HUES64 (cell line): ENCODE measurements around the gene ZNF19.

Experiments
- H3K27ac ChIP-seq: 2 replicates; pipeline ENCODE4 v1.7.0; 2013; ENCODE audit warnings: low read depth, low read length, inconsistent platforms
- H3K27me3 ChIP-seq: 2 replicates; pipeline ENCODE4 v1.6.1; 2013; ENCODE audit warnings: mild to moderate bottlenecking, low read length; ENCODE audit not compliant: insufficient read depth
- H3K36me3 ChIP-seq: 2 replicates; pipeline ENCODE4 v1.6.1; 2013; ENCODE audit warnings: mild to moderate bottlenecking, low read length; ENCODE audit not compliant: insufficient read depth
- H3K4me1 ChIP-seq: 2 replicates; pipeline ENCODE4 v1.6.1; 2013; ENCODE audit warnings: mild to moderate bottlenecking, low read length, moderate library complexity; ENCODE audit not compliant: insufficient read depth
- H3K4me3 ChIP-seq: 2 replicates; pipeline ENCODE4 v1.5.1; 2013; ENCODE audit warnings: mild to moderate bottlenecking, low read length, moderate library complexity
- H3K9ac ChIP-seq: 2 replicates; pipeline ENCODE4 v1.6.1; 2013; ENCODE audit warnings: mild to moderate bottlenecking, low read depth, low read length
- H3K9me3 ChIP-seq: 2 replicates; pipeline ENCODE4 v1.6.1; 2013; ENCODE audit warnings: low read depth, low read length; ENCODE audit not compliant: insufficient read depth
- WGBS: fragments of 150-250, 120-280 bp; methylation state at CpG from one replicate; pipeline ENCODE4 v1.1.7; 2013; ENCODE audit warnings: missing lambda C conversion rate; 5-methylcytosine and 5-hydroxymethylcytosine counted together

The ZNF19 gene

DNA sequence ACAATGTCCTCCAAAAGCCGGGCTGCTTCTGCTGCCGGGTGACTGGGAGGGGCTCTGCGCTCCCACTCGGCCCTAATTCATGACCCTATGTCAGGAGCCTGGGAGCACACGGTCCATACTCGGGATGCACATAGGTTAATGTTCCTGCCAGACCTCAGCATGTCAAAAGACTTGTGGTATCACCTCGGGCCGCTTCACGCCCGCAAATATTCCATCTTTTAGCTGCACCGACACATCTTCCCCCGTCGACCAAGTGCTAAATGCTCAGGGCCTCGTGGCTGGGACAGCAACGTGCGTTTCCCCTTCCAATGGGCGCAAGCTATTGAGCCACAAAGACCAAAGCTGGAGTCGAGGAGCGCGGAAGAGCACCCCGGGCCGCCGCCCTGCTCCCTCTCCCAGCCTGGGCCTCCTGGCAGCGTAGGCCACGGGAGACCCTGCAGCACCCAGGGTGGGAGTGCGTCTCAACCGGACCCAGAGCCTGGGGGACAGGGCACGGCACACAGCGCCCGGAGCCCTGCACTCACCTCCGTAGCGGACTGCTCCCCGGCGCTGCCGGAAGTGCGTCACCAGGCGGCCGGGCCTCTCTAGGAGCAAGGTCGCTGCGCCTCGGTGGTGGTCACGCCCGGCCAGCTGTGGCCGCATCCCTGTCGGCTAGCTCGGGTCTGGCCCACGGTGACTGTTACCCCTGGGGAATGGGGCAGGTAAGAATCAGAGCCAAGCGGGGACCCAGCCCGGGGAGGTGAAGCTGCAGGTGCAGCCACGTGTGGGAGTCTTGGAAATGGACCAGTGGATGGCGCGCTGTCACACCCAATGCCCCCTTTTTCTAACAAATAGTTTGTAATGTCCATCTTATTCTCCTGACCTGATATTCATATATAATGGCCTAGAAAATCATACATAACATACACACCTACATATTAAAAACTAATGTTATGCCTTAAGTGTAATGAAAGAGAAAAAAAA is 27.2 kb downstream of the ZNF19 start, which contains the start of gene ZNF23:
TSS of gene ZNF23 (minus strand) at position 562 of the 963 bp plus-strand sequence. CDS start 5,451 bp downstream, outside the sequence.
- H3K27ac ChIP-seq: peak within 1 kb of the TSS; percentile 72

DNA sequence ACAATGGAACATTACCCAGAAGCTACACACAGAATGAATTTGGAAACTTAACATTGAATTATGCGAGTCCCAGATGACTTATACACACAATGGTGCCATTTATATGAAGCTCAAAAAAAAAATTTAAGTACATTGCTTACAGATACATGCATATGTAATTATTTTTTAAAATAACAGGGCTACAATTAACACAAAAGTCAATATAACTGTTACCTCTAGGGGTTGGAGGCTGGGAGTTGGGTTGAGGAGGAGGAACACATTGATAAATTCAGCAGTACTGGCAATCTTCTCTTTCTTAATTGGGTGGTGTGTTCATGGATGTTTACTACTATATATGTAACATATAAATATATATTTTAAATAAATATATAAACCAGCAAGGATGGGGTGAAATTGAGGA is 28.2 kb downstream of the ZNF19 start:
- no peaks in the 10 kb centered on the region for H3K9me3 ChIP-seq
- H3K9ac ChIP-seq: peak overlapping the region; percentile 95; the same call in 1 of the 2 replicates
- H3K4me1 ChIP-seq: peaks cover 13% of the 10 kb centered on the region; the same call in 1 of the 2 replicates
- no peaks in the 10 kb centered on the region; the same call in 1 of the 2 replicates for H3K36me3 ChIP-seq
- peak overlapping the region; percentile 98 for H3K4me3 ChIP-seq
- WGBS: 92% methylated on average over 1 of the region's 1 CpG
- H3K27me3 ChIP-seq: no peaks in the 10 kb centered on the region
- no peak overlapping the region for H3K27ac ChIP-seq

More for the DNA sequence above, 27.2 kb downstream of the ZNF19 start, which contains the start of gene ZNF23:
- H3K27me3 ChIP-seq: no peaks in the 10 kb centered on the region
- WGBS: under 1% methylated on average over 50 of the region's 52 CpGs
- peaks cover 13% of the 10 kb centered on the region; the same call in 1 of the 2 replicates for H3K4me1 ChIP-seq
- no peaks in the 10 kb centered on the region for H3K9me3 ChIP-seq
- H3K9ac ChIP-seq: peak within 1 kb of the TSS; percentile 95
- H3K4me3 ChIP-seq: peak within 1 kb of the TSS; percentile 98
- no peaks in the 10 kb centered on the region for H3K36me3 ChIP-seq

DNA sequence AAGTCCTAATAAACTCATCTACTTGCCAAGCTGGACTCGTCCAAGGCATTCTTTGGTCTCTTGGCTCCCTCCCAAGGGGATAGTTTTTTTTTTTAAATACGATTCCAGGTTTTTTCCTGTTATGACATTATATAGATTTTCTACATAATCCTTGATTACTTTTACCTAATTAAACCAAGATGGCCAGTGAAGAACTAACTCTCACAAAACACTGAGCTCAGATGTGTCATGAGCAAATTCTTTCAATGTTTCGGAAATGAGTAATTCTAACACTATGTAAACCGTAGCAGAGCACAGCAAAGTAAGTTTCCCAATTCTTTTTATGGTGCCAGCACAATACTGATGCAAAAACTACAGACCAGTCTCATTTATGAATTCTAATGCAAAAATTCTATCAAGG is 28.9 kb downstream of the ZNF19 start:
- Histone ChIP-seq H3K9me3 (no peaks in the 10 kb centered on the region), H3K4me1 (peaks cover 13% of the 10 kb centered on the region; the same call in 1 of the 2 replicates), H3K36me3 (no peaks in the 10 kb centered on the region; the same call in 1 of the 2 replicates), H3K27me3 (no peaks in the 10 kb centered on the region), H3K4me3 (peak overlapping the region; percentile 98), H3K9ac (no peak overlapping the region), H3K27ac (no peak overlapping the region)
- WGBS: 98% methylated on average over 3 of the region's 4 CpGs

DNA sequence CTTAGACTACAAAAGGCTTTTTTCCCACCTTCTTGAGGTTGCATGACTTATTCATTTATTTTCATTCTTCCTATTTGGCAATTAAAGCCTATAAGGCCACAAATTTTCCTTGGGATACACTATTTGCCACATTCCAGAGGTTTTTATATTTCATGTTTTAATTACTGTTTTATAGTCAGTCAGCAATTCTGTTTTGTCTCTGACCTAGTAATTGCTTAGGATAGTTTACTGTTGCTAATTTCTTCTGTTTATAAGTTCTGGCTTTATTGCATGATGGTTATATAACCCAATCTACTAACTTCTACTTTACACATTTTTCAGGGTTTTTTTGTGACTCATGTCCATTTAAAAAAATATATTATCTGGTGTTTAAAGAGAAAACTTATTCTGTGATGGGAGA is 29.6 kb downstream of the ZNF19 start:
- H3K27me3 ChIP-seq: no peaks in the 10 kb centered on the region
- peaks cover 13% of the 10 kb centered on the region; the same call in 1 of the 2 replicates for H3K4me1 ChIP-seq
- no peak overlapping the region for H3K27ac ChIP-seq
- no peak overlapping the region for H3K4me3 ChIP-seq
- no peaks in the 10 kb centered on the region for H3K9me3 ChIP-seq
- no peak overlapping the region for H3K9ac ChIP-seq
- peaks cover 5% of the 10 kb centered on the region for H3K36me3 ChIP-seq

DNA sequence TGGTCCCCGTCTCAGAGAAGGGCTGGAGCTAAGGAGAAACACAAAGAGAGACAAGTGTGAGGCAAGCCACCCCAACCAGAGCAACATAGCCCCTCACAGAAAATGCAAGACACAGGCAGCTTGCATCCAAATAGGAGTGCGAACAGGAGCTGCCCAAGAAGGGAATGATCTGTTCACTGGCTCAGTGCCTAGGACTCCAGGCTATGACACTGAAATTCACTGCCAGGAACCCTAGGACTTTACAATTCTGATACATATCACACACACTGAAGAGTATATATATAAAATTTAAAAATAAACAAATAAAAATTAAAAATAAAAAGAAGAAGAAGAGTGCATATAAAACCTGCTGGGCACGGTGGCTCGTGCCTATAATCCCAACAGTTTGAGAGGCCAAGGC is 32.3 kb downstream of the ZNF19 start:
- no peak overlapping the region for H3K4me3 ChIP-seq
- H3K27me3 ChIP-seq: no peaks in the 10 kb centered on the region
- WGBS: 93% methylated on average over 4 of the region's 4 CpGs
- H3K27ac ChIP-seq: no peak overlapping the region
- no peak overlapping the region for H3K9ac ChIP-seq
- peaks cover 10% of the 10 kb centered on the region; the same call in 1 of the 2 replicates for H3K4me1 ChIP-seq
- peaks cover 8% of the 10 kb centered on the region for H3K9me3 ChIP-seq
- peaks cover 26% of the 10 kb centered on the region for H3K36me3 ChIP-seq

DNA sequence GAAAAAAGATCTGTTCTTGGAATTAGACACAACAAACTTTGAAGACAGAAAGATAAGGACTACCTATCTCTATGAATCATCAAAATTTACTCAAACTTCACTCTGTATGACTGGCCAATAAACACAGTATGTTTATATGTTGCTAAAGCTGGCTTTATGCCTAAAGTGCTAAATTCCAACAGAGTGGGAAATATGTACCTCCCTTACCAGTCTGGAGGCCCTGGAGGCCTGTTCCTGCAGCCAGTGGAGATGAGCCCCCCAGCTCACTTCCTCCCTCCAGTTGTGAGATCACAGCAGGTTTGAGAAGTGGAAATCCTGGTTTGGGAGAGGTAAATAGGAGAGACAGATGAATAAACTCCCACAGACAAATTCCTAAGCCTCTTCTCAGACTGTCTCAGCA is 36.1 kb downstream of the ZNF19 start:
- Histone ChIP-seq H3K9ac (no peak overlapping the region), H3K36me3 (peaks cover 64% of the 10 kb centered on the region), H3K27me3 (no peaks in the 10 kb centered on the region), H3K9me3 (peaks cover 46% of the 10 kb centered on the region), H3K4me3 (no peak overlapping the region), H3K4me1 (no peaks in the 10 kb centered on the region), H3K27ac (no peak overlapping the region)

DNA sequence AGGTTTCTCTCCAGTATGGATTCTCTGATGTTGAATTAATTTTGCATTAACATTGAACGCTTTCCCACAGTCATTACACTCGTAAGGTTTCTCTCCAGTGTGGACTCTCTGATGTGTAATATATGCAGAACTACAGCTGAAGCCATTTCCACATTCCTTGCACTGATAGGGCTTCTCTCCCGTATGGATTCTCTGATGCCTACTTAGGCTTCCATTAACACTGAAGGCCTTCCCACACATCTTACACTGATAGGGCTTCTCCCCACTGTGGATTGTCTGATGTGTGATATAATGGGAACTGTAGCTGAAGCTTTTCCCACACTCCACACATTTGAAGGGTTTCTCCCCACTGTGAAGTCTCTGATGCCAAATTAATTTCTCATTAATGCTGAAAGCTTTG is 40.1 kb downstream of the ZNF19 start:
- no peaks in the 10 kb centered on the region for H3K27me3 ChIP-seq
- 94% methylated on average over 3 of the region's 3 CpGs for WGBS
- H3K36me3 ChIP-seq: peaks cover 65% of the 10 kb centered on the region
- no peaks in the 10 kb centered on the region for H3K4me1 ChIP-seq
- H3K4me3 ChIP-seq: peak overlapping the region; percentile 8; the same call in 1 of the 2 replicates
- H3K9me3 ChIP-seq: peaks cover 63% of the 10 kb centered on the region
- no peak overlapping the region for H3K27ac ChIP-seq
- no peak overlapping the region for H3K9ac ChIP-seq

DNA sequence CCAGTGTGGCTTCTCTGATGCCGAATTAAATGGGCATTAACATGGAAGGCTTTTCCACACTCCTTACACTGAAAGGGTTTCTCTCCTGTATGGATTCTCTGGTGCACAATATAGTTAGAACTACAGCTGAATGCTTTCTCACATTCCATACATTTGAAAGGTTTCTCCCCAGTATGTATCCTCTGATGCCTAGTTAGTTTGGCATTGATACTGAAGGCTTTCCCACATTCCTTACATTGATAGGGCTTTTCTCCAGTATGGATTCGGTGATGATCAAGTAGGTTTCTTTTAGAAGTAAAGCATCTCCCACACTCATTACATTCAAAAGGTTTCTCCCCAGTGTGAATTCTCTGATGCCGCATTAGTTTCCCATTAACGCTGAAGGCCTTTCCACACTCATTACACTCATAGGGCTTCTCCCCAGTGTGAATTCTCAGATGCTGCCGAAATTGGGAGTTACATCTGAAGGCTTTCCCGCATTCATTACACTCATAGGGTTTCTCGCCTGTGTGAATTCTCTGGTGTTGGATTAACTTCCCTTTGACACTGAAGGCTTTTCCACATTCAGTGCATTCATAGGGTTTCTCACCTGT is 40.8 kb downstream of the ZNF19 start:
- H3K4me3 ChIP-seq: peak overlapping the region; percentile 26; the same call in 1 of the 2 replicates
- H3K4me1 ChIP-seq: no peaks in the 10 kb centered on the region
- WGBS: 97% methylated on average over 6 of the region's 7 CpGs
- H3K36me3 ChIP-seq: peaks cover 59% of the 10 kb centered on the region
- no peak overlapping the region for H3K27ac ChIP-seq
- no peaks in the 10 kb centered on the region for H3K27me3 ChIP-seq
- H3K9ac ChIP-seq: no peak overlapping the region
- peaks cover 63% of the 10 kb centered on the region for H3K9me3 ChIP-seq

DNA sequence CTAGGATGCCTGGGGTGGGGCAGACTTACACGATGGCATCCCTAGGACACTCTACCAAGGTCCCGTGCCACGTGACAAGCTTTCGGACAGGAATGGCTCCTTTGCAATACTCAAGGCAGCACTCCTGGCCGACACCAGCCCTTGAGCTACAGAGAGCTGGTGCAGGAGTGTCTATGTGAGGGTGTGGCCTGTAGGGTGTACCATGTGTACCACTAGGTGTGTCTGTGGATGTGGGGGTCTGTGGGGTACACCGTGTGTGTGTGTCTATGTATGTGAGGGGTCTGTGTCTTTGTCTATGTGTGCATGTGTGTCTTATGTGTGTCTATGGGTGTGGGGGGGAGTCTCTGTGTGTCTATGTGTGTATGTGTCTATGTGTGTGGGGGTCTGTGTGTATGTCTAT is 45.4 kb downstream of the ZNF19 start:
- no peaks in the 10 kb centered on the region for H3K4me1 ChIP-seq
- H3K9me3 ChIP-seq: peaks cover 24% of the 10 kb centered on the region
- no peak overlapping the region for H3K27ac ChIP-seq
- H3K36me3 ChIP-seq: peaks cover 13% of the 10 kb centered on the region
- no peak overlapping the region for H3K9ac ChIP-seq
- no peaks in the 10 kb centered on the region for H3K27me3 ChIP-seq
- no peak overlapping the region for H3K4me3 ChIP-seq
- 90% methylated on average over 6 of the region's 6 CpGs for WGBS

DNA sequence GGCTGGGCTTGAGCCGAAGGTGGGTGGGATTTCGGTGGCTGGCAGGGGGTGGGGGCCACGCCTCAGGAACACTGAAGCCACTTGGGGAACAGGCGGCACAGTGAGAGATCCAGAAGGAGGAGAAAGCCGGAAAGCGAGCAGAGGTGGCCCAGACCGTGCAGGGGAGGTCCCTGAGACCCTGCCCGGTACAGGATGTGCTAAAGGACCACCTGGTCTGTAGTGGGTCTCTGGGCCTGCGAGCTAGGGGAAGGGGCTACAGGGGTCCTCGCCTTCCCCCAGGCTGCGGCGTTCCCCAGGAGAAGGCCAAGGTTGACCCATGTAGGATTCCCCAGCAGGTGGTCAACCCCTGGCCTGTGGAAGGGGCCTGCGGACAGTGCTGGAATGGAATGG is 47.1 kb downstream of the ZNF19 start, which contains the start of gene TLE7:
TSS of gene TLE7 (minus strand) at position 4 of the 390 bp plus-strand sequence. CDS start 8,730 bp downstream, outside the sequence.
- Histone ChIP-seq H3K9me3 (peaks cover 8% of the 10 kb centered on the region), H3K27ac (no peak within 1 kb of the TSS), H3K4me3 (no peak within 1 kb of the TSS), H3K9ac (no peak within 1 kb of the TSS), H3K36me3 (no peaks in the 10 kb centered on the region), H3K4me1 (no peaks in the 10 kb centered on the region), H3K27me3 (no peaks in the 10 kb centered on the region)
- WGBS: 93% methylated on average over 13 of the region's 13 CpGs
